ELF-1 (cell line): Measurements from ENCODE around the gene BLVRA.
"Not testable (repeated sequence)": the region's sequence is repeated elsewhere in the genome, so short reads cannot be mapped to it uniquely, and the experiment has no call there.

Experiments used
- DNase-seq: peaks from one replicate; pipeline ENCODE4 v3.0.0-alpha.2; 2016; ENCODE audit warnings: low read depth, low spot score

The BLVRA gene

DNA sequence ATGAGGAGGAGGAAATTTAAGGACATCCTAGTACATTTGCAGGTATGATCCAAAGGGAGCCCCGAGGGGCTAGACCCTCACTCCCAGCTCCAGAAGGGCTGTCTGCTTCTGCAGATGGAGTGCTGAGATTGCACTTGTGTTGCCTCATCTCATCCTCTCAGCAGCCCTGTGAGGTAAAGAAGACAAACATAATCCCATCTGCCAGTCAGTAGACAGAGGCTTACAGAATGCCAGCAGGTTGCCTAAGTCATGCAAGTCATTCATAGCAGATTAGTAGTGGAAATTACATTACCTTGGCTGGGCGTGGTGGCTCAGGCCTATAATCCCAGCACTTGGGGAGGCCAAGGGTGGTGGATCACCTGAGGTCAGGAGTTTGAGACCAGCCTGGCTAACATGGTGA, 45.4 kb downstream of the BLVRA start:
- DNase-seq = no peak

GRCh38 chr7:43808410-43808809, 49.9 kb downstream of the BLVRA start:
- peak; percentile 7 for DNase-seq

- peak; percentile 67 for DNase-seq
Measured at GRCh38 chr7:43810195-43810941, 51.9 kb downstream of the BLVRA start.

DNA sequence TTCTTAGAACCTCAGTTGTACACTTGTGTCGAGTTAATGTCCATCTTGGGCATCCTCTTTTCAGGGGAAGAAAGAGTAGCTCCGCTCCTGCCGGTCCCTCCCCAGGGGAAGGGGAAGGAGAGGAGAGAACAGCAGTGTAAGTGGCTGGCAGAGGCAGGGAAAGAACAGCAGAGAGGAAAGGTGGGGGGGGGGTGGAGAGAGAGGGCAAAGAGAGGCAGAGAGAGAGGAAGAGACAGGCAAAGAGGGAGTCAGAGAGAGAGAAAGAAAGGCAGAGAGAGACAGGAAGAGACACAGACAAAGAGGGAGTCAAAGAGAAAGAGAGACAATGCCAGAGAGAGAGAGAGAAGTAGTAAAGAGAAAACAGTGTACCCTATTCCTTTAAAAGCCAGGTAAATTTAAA, 56.9 kb downstream of the BLVRA start:
- DNase-seq = no peak

GRCh38 chr7:43816046-43816797, 57.7 kb downstream of the BLVRA start:
- not testable (repeated sequence) for DNase-seq

GRCh38 chr7:43823425-43823824, 64.9 kb downstream of the BLVRA start:
- not testable (repeated sequence) for DNase-seq

GRCh38 chr7:43823941-43824340, 65.5 kb downstream of the BLVRA start:
- no peak for DNase-seq

DNA sequence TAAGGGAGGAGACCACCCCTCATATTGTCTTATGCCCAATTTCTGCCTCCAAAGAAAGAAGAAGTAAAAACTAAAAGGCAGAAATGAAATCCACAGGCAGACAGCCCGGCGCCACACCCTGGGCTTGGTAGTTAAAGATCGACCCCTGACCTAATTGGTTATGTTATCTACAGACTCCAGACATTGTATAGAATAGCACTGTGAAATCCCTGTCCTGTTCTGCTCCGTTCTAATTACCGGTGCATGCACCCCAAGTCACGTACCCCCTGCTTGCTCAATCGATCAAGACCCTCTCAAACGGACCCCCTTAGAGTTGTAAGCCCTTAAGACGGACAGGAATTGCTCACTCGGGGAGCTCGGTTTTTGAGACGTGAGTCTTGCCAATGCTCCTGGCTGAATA, 66.0 kb downstream of the BLVRA start:
- DNase-seq = not testable (repeated sequence)

GRCh38 chr7:43824963-43825362, 66.5 kb downstream of the BLVRA start:
- DNase-seq = no peak

GRCh38 chr7:43825391-43825808, 66.9 kb downstream of the BLVRA start:
- no peak for DNase-seq

- not testable (repeated sequence) for DNase-seq
Measured at GRCh38 chr7:43830917-43831316, 72.4 kb downstream of the BLVRA start.

GRCh38 chr7:43834463-43835251, 76.2 kb downstream of the BLVRA start:
- no peak for DNase-seq

- DNase-seq = no peak
Measured at GRCh38 chr7:43838201-43838658, 79.8 kb downstream of the BLVRA start.

DNA sequence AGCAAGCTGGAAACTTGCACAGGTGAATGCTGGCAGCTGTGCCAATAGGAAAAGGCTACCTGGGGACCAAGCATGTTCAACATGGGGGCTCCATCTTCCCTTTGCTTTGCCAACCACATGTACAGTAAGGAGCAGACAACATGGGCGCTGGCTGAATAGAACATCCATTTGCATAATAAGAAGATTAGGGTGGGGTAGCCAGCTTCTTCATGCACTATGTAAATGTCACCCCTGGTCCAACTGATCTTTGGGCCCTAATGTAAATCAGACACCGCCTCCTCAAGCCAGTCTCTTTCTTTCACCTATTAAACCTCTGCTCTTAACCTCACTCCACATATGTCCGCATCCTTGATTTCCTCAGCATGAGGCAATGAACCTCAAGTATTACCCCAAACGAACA, 84.8 kb downstream of the BLVRA start:
- DNase-seq = no peak

DNA sequence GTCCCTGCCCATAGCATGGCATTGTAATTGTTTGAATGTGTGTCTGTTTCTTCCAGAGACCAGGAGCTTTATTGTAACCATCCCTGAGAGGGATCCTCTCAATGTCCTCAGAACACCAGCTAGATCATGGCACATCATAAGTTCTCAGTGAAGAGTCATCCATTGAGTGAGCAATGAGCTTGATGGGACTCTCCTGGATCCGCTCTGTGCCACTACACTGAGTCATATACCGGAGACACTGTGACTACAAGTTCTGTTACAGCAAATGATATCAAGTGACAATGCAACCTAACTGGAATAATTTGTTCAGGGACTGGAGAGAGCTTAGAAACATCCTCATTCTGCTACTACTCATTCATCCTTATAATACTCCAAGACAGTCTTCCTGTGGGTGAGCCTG, 85.8 kb downstream of the BLVRA start:
- no peak for DNase-seq

DNA sequence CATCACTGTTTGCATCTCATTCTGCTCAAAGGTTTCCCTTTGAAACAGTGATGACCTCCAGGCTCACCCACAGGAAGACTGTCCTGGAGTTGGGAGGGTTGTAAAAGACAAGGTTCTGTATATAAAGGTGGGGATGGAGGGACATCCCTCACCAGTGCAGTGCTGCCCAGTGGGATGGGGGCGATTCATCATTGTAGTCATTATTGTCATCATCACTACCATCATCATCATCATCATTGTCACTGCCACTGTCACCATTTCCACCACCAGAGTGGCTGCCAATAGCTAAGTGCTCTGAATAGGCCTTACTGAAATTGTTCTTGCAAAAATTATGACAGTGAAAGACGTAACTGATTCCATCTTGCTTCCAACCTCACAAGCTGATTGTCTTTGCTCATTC, 86.2 kb downstream of the BLVRA start:
- no peak for DNase-seq

DNA sequence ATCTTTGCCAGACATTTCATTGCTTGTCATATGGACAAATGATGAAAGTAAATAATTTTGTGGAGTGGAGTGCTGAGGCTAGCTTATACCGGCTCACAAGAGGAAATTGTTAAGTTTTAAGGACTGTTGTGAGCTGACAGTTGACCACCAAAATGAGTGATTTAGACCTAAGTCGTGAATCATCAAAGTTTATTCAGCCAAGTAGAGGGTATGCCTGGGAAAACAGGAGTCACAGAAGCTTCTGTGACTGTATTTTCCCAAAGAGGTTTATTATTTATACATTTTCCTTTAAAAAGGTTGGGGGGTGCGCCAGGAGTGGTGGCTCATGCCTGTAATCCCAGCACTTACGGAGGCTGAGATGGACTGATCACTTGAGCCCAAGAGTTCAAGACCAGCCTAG, 89.0 kb downstream of the BLVRA start:
- no peak for DNase-seq

DNA sequence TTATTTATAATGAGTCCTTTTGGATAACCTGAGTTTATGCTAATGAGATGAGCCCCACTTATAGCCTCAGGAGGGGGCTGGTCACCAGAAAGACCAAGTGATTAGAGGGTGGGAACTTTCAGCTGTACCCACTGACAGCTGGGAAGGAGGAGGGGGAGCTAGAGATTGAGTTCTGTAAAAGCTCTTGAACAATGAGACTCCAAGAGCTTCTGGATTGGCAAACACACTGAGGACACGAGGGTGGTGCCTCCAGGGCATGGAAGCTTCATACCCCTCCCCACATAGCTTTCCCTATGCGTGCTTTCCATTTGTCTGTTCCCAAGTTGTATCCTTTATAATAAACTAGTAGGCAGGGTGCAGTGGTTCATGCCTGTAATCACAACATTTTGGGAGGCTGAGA, 90.6 kb downstream of the BLVRA start:
- DNase-seq = peak; percentile 67

GRCh38 chr7:43850348-43851116, 92.1 kb downstream of the BLVRA start:
- DNase-seq = no peak

DNA sequence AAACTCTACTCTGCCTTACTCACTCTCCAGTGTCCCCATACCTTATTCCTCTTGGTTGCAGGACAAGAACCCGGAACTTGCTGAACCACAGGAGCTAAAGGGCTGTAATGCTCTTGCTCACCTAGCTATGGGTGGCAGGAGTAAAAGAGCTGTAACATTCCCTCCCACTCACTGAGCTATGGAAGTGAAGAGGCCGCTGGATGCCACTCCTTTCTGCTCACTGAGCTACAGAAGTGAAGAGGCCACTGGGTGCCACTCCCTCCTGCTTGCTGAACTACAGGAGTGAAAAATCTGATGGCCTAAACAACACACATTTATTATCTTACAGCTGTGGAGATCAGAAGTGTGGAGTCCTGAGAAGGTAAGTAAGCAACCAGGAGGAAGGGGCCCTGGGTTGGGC, 93.3 kb downstream of the BLVRA start:
- DNase-seq = no peak

DNA sequence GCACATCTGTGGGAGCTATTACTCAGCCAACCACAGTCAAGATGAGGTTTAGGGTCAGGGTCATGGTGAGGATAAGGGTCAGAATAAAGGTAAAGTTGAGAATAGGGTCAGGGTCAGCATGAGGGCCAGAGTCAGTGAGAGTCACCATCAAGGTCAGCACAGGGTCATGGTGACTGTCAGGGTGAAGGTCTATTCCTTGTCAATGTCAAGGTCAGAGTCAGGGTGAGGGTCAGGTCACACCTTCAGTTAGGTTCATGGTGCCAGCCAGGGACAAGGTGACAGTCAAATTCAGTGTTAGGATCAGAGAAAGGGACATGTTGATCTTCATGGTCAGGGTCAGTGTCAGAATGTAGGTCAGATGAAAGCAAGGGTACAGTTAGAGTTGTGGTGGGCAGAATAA, 96.7 kb downstream of the BLVRA start:
- DNase-seq = no peak
